Trophoblast cell (in vitro differentiated cells and primary cell): Measurements from ENCODE around the gene NCS1.

ENCODE experiments used
- DNase-seq, 2 donors: peaks; one replicate each; pipeline ENCODE4 v3.0.0-alpha.2; 2016
- H2AFZ ChIP-seq: 2 replicates; pipeline ENCODE4 v1.6.1; 2013; ENCODE audit warnings: low read length, moderate library complexity, mild to moderate bottlenecking; ENCODE audit not compliant: insufficient read depth, poor library complexity
- H2AK5ac ChIP-seq: 2 replicates; pipeline ENCODE4 v1.6.1; 2013; ENCODE audit warnings: mild to moderate bottlenecking, low read length
- H2BK120ac ChIP-seq: 2 replicates; pipeline ENCODE4 v1.6.1; 2013; ENCODE audit warnings: low read length, mild to moderate bottlenecking, moderate library complexity; ENCODE audit not compliant: insufficient read depth, poor library complexity
- H2BK12ac ChIP-seq: 2 replicates; pipeline ENCODE4 v1.6.1; 2013; ENCODE audit warnings: mild to moderate bottlenecking, low read length, moderate library complexity
- H2BK5ac ChIP-seq: 2 replicates; pipeline ENCODE4 v1.6.1; 2013; ENCODE audit warnings: low read length, low read depth, moderate library complexity, mild to moderate bottlenecking; ENCODE audit not compliant: poor library complexity
- H3K14ac ChIP-seq: 2 replicates; pipeline ENCODE4 v1.6.1; 2013; ENCODE audit warnings: mild to moderate bottlenecking, low read length
- H3K18ac ChIP-seq: 2 replicates; pipeline ENCODE4 v1.6.1; 2013; ENCODE audit warnings: mild to moderate bottlenecking, low read length
- H3K23ac ChIP-seq: 2 replicates; pipeline ENCODE4 v1.6.1; 2013; ENCODE audit warnings: low read length
- H3K27ac ChIP-seq: 2 replicates; pipeline ENCODE4 v1.5.1; 2013; ENCODE audit warnings: low read depth, mild to moderate bottlenecking, inconsistent platforms, low read length, moderate library complexity
- H3K27me3 ChIP-seq: 2 replicates; pipeline ENCODE4 v1.6.1; 2013; ENCODE audit warnings: inconsistent platforms, mild to moderate bottlenecking, low read length, moderate library complexity; ENCODE audit not compliant: insufficient read depth
- H3K36me3 ChIP-seq, 2 experiments: 1 replicate in 1 of 2; 2 replicates in 1 of 2; pipeline ENCODE4 v1.6.1; 2013; ENCODE audit warnings: low read length in 2 of 2, mild to moderate bottlenecking in 2 of 2, moderate library complexity in 1 of 2; ENCODE audit not compliant: insufficient read depth in 2 of 2, control insufficient read depth in 1 of 2
- H3K4ac ChIP-seq: 2 replicates; pipeline ENCODE4 v1.6.1; 2013; ENCODE audit warnings: low read depth, mild to moderate bottlenecking, low read length, moderate library complexity
- H3K4me1 ChIP-seq, 2 experiments: 1 replicate in 1 of 2; 2 replicates in 1 of 2; pipeline ENCODE4 v1.6.1; 2013; ENCODE audit warnings: low read length in 2 of 2, mild to moderate bottlenecking in 2 of 2, moderate library complexity in 1 of 2; ENCODE audit not compliant: insufficient read depth in 2 of 2, control insufficient read depth in 1 of 2
- H3K4me2 ChIP-seq: 2 replicates; pipeline ENCODE4 v1.6.1; 2013; ENCODE audit warnings: inconsistent platforms, mild to moderate bottlenecking, low read length, moderate library complexity
- H3K4me3 ChIP-seq: 2 replicates; pipeline ENCODE4 v1.5.1; 2013; ENCODE audit warnings: mild to moderate bottlenecking, low read depth, low read length, inconsistent platforms
- H3K79me1 ChIP-seq: one replicate; pipeline ENCODE4 v1.6.1; 2013; ENCODE audit warnings: low read length
- H3K79me2 ChIP-seq: 2 replicates; pipeline ENCODE4 v1.6.1; 2013; ENCODE audit warnings: low read length, mild to moderate bottlenecking; ENCODE audit not compliant: control insufficient read depth, insufficient read depth, poor library complexity
- H3K9ac ChIP-seq: 2 replicates; pipeline ENCODE4 v1.6.1; 2013; ENCODE audit warnings: mild to moderate bottlenecking, low read length
- H3K9me3 ChIP-seq: 2 replicates; pipeline ENCODE4 v1.6.1; 2013; ENCODE audit warnings: low read depth, mild to moderate bottlenecking, control low read depth, inconsistent platforms, low read length; ENCODE audit not compliant: insufficient read depth
- H4K12ac ChIP-seq: 2 replicates; pipeline ENCODE4 v1.6.1; 2013; ENCODE audit warnings: low read depth, mild to moderate bottlenecking, low read length, moderate library complexity
- H4K8ac ChIP-seq: 2 replicates; pipeline ENCODE4 v1.6.1; 2013; ENCODE audit warnings: low read depth, mild to moderate bottlenecking, low read length, moderate library complexity
- H4K91ac ChIP-seq: one replicate; pipeline ENCODE4 v1.6.1; 2013; ENCODE audit warnings: low read depth, mild to moderate bottlenecking, low read length, moderate library complexity
- WGBS: extraction: QIAGEN DNeasy Blood & Tissue Kit; methylation state at CpG from one replicate; pipeline ENCODE4 v1.1.7; 2013; ENCODE audit warnings: missing lambda C conversion rate; ENCODE audit not compliant: insufficient read length, insufficient coverage; ENCODE audit errors: extremely low coverage; 5-methylcytosine and 5-hydroxymethylcytosine counted together

NCS1 gene

DNA sequence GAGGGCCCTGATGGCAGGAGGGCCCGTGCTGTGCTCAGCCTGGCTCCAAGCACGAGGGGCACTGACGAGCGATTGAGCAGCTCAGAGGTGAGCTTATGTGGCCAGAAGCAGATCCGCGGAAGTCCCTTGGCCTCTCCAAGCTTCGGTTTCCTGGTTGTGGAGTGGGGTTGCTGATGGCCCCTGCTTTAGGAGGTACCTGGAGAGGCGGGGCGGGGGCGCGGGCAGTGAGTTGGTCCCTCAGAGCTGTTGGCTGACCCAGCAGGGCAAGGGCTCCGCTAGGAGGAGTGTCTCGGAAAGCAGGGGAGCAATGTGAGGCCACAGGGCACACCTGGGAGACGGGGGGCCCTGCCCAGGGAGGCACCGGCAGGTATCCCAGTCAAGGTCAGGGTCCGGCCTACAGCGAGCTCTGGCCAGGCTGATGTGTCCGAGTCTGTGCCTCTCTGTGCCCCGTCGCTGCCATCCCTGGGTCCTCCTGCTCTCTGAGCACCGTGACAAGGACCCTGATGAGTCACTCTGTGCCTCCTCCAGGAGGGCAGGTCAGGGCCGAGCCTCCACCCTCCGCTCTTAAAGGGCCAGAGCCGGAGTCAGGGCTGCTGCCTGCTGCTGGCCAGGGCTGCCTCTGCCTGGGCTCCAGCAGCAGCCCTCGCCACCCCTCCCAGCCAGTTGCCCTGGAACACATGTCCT, 14.8 kb downstream of the NCS1 start:
- H3K14ac ChIP-seq: peak overlapping the region; percentile 4
- no peaks in the 10 kb centered on the region for H3K27me3 ChIP-seq
- H2BK5ac ChIP-seq: no peak overlapping the region
- peaks cover 0 to 2% of the 10 kb centered on the region in 2 experiments for H3K36me3 ChIP-seq
- H3K4me3 ChIP-seq: no peak overlapping the region
- peak overlapping the region; percentile 16 for H3K4ac ChIP-seq
- H3K4me2 ChIP-seq: peak overlapping the region; percentile 38
- no peak overlapping the region for H2BK120ac ChIP-seq
- peak overlapping the region; percentile 74 for H2AK5ac ChIP-seq
- no peak overlapping the region for H3K23ac ChIP-seq
- H2BK12ac ChIP-seq: peak overlapping the region; percentile 15
- H4K8ac ChIP-seq: no peak overlapping the region
- WGBS: no CpG with 5 or more reads among the region's 25 CpGs
- H3K4me1 ChIP-seq: peaks cover 26 to 33% of the 10 kb centered on the region in 2 experiments
- H4K12ac ChIP-seq: no peak overlapping the region
- no peak overlapping the region for H2AFZ ChIP-seq
- no peaks in the 10 kb centered on the region for H3K9me3 ChIP-seq
- peak overlapping the region; percentile 60 for H3K18ac ChIP-seq
- peak overlapping the region; percentile 6 for H4K91ac ChIP-seq
- DNase-seq: peak; percentile 42 to 73
- no peak overlapping the region for H3K9ac ChIP-seq
- no peak overlapping the region for H3K27ac ChIP-seq
- peaks cover 9% of the 10 kb centered on the region for H3K79me2 ChIP-seq
- peaks cover 7% of the 10 kb centered on the region for H3K79me1 ChIP-seq

DNA sequence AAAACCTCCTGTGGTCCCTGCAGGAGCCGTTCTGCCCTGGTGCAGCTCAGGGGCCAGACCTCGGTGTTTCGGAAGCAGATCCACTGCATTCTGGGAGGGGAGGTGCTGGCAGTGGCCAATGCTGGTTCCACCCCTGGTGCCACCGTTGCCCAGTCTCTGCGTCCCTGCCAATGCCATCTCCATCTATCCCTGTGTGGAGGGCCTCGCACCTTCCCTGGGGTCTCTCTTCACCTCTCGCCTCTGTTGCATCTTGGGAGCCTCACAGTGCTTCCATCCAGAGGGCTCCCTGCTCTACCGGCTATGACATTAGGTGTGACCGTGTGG, 15.3 kb downstream of the NCS1 start:
- peak overlapping the region; percentile 74 for H2AK5ac ChIP-seq
- no peak overlapping the region for H2BK5ac ChIP-seq
- H3K4ac ChIP-seq: no peak overlapping the region
- no peak overlapping the region for H3K23ac ChIP-seq
- H4K8ac ChIP-seq: no peak overlapping the region
- H3K79me1 ChIP-seq: peaks cover 7% of the 10 kb centered on the region
- no peak overlapping the region for H3K4me3 ChIP-seq
- no peak overlapping the region for H4K91ac ChIP-seq
- H3K27ac ChIP-seq: no peak overlapping the region
- H3K27me3 ChIP-seq: no peaks in the 10 kb centered on the region
- no peaks in the 10 kb centered on the region for H3K9me3 ChIP-seq
- no peak overlapping the region for H3K14ac ChIP-seq
- H2BK12ac ChIP-seq: peak overlapping the region; percentile 16
- DNase-seq: no peak
- no peak overlapping the region for H2AFZ ChIP-seq
- H3K9ac ChIP-seq: no peak overlapping the region
- H3K36me3 ChIP-seq: peaks cover 0 to 2% of the 10 kb centered on the region in 2 experiments
- H4K12ac ChIP-seq: no peak overlapping the region
- H3K79me2 ChIP-seq: peaks cover 9% of the 10 kb centered on the region
- WGBS: no CpG with 5 or more reads among the region's 9 CpGs
- H3K4me2 ChIP-seq: no peak overlapping the region
- H2BK120ac ChIP-seq: no peak overlapping the region
- H3K18ac ChIP-seq: peak overlapping the region; percentile 60
- H3K4me1 ChIP-seq: peaks cover 24 to 34% of the 10 kb centered on the region in 2 experiments

DNA sequence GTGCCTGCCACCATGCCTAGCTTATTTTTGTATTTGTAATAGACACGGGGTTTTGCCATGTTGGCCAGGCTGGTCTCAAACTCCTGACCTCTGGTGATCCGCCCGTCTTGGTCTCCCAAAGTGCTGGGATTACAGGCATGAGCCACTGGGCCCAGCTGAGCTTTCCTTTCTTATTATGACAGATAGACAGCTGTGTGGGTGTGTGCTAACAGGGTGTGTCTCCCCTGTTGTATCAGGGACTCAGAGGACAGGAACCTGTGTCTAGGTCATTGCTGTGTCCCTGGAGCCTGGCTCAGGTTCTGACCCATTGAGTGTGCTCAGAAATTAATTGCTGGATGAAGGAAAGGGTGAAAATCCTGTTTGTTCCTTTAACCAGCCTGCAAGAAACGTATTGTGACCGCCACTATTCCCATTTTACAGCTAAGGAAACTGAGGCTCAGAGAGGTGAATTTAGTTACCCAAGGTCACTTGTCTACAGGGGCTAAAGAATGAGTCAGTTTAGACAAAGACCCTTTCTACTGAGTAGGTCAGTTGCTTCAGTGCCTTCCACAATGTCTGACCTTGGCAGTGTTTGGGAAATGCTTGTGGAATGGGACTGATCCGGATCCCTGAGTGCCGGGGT, 16.8 kb downstream of the NCS1 start:
- H3K79me2 ChIP-seq: peaks cover 9% of the 10 kb centered on the region
- peaks cover 2% of the 10 kb centered on the region for H3K79me1 ChIP-seq
- WGBS: no CpG with 5 or more reads among the region's 7 CpGs
- no peak overlapping the region for H2BK120ac ChIP-seq
- H2AK5ac ChIP-seq: no peak overlapping the region
- H2BK5ac ChIP-seq: no peak overlapping the region
- no peak overlapping the region for H3K9ac ChIP-seq
- no peak for DNase-seq
- no peak overlapping the region for H2BK12ac ChIP-seq
- H3K14ac ChIP-seq: no peak overlapping the region
- no peak overlapping the region for H3K4me2 ChIP-seq
- H3K9me3 ChIP-seq: no peaks in the 10 kb centered on the region
- H3K18ac ChIP-seq: no peak overlapping the region
- peaks cover 22 to 25% of the 10 kb centered on the region in 2 experiments for H3K4me1 ChIP-seq
- no peak overlapping the region for H3K4me3 ChIP-seq
- no peak overlapping the region for H4K8ac ChIP-seq
- no peak overlapping the region for H3K23ac ChIP-seq
- H2AFZ ChIP-seq: no peak overlapping the region
- H4K91ac ChIP-seq: no peak overlapping the region
- H3K36me3 ChIP-seq: peaks cover 0 to 2% of the 10 kb centered on the region in 2 experiments
- H3K27ac ChIP-seq: no peak overlapping the region
- H3K4ac ChIP-seq: no peak overlapping the region
- H3K27me3 ChIP-seq: no peaks in the 10 kb centered on the region
- no peak overlapping the region for H4K12ac ChIP-seq

DNA sequence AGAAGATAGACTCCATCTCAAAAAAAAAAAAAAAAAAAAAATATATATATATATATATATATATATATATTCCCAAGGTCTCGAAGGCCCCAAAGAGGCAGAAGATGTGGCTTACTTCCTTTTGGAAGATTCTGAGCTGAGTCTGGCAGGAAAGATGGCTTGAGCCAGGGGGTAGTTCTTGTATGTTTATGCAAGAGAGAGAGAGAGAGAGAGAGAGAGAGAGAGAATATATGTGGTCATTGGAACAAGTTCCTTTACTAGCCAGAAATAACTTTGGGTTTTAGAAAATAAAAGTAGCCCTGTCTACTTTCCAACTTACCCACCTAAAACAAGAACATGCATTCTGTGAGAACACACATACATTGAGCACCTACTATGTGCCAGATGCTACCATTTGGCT, 17.6 kb downstream of the NCS1 start:
- no peak overlapping the region for H4K91ac ChIP-seq
- no peak overlapping the region for H2BK12ac ChIP-seq
- H3K27me3 ChIP-seq: no peaks in the 10 kb centered on the region
- WGBS: no CpG with 5 or more reads among the region's 1 CpG
- H3K27ac ChIP-seq: no peak overlapping the region
- H3K23ac ChIP-seq: no peak overlapping the region
- H2AK5ac ChIP-seq: no peak overlapping the region
- no peak overlapping the region for H3K9ac ChIP-seq
- no peak overlapping the region for H2BK5ac ChIP-seq
- H3K4me3 ChIP-seq: no peak overlapping the region
- H4K8ac ChIP-seq: no peak overlapping the region
- no peak for DNase-seq
- no peak overlapping the region for H2AFZ ChIP-seq
- no peak overlapping the region for H3K4ac ChIP-seq
- no peak overlapping the region for H4K12ac ChIP-seq
- H3K9me3 ChIP-seq: no peaks in the 10 kb centered on the region
- H3K4me1 ChIP-seq: peaks cover 22 to 25% of the 10 kb centered on the region in 2 experiments
- H3K36me3 ChIP-seq: peaks cover 0 to under 1% of the 10 kb centered on the region in 2 experiments
- peaks cover 11% of the 10 kb centered on the region for H3K79me2 ChIP-seq
- no peak overlapping the region for H3K18ac ChIP-seq
- peaks cover 2% of the 10 kb centered on the region for H3K79me1 ChIP-seq
- H2BK120ac ChIP-seq: no peak overlapping the region
- no peak overlapping the region for H3K14ac ChIP-seq
- H3K4me2 ChIP-seq: no peak overlapping the region
